Rectal smooth muscle tissue (tissue), 1 donor: ENCODE results near the gene ANTXR2.

ENCODE experiments used
- H3K27ac ChIP-seq: one replicate; pipeline ENCODE4 v1.7.0; 2013; ENCODE audit warnings: low read depth, low read length, inconsistent platforms
- H3K27me3 ChIP-seq: one replicate; pipeline ENCODE4 v1.7.0; 2013; ENCODE audit warnings: low read length; ENCODE audit not compliant: control insufficient read depth, insufficient read depth
- H3K36me3 ChIP-seq: one replicate; pipeline ENCODE4 v1.7.0; 2013; ENCODE audit warnings: low read length; ENCODE audit not compliant: control insufficient read depth, insufficient read depth
- H3K4me1 ChIP-seq: one replicate; pipeline ENCODE4 v1.7.0; 2013; ENCODE audit warnings: low read length; ENCODE audit not compliant: control insufficient read depth, insufficient read depth
- H3K4me3 ChIP-seq: one replicate; pipeline ENCODE4 v1.7.0; 2013; ENCODE audit warnings: low read length
- H3K9ac ChIP-seq: one replicate; pipeline ENCODE4 v1.7.0; 2013; ENCODE audit warnings: low read length

The ANTXR2 gene

DNA sequence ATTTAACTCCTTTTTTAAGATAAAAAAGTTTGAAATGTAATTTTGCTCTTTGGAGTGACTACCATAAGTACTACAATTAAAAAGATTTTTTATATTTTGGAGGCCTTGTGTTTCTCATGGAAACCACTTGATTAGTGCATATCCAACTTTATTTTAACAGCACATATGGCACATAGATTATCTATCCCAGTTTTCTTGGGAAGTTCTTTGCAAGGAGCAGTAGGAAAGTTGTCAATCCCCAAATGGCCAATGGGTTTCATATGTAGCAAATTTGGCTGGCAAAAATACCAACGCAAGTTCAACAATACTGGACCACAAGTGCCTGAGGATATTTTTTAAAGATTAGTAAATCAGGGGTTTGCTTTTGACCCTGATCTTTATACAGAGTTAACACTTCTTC is 15.4 kb upstream of the ANTXR2 start:
- Histone ChIP-seq H3K36me3 (no peaks in the 10 kb centered on the region), H3K4me3 (no peak overlapping the region), H3K4me1 (no peaks in the 10 kb centered on the region), H3K9ac (no peak overlapping the region), H3K27ac (no peak overlapping the region), H3K27me3 (no peaks in the 10 kb centered on the region)

DNA sequence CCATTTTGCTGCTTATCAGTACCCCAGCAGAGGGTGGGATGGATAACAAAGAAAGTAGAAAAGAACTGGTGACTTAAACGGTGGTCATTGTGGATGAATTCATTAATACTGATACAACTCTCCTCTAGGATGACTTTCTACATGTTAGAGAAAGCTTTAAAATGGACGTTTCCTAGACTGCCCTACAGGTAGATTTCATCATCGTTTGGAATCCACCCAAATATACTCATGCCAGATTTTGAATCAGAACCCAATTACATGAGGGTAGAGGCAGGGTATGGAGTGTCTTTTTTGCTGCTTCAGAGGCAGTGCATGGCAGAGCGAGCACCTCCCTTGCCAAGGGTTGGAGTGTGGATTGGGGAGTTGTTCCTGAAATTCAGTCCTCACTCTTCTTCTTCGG is 13.3 kb upstream of the ANTXR2 start:
- H3K27ac ChIP-seq: no peak overlapping the region

DNA sequence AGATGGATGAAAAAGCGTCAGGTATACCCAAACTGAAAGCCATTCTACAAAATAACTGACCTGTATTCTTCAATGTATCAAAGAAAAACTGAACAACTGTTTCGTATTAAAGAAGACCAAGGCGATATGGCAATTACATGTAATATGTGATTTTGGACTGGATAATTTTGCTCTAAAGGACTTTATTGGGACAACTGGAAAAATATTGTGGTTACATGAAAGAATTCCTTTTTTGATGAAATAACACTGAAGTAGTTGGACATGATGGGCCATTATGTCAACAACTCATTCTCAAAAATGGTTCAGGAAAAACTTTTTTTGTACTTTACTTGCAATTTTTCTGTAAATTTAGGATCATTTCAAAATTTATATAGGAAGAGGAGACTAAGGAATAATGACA is 12.1 kb upstream of the ANTXR2 start:
- no peaks in the 10 kb centered on the region for H3K27me3 ChIP-seq
- no peak overlapping the region for H3K9ac ChIP-seq
- no peaks in the 10 kb centered on the region for H3K4me1 ChIP-seq
- H3K4me3 ChIP-seq: no peak overlapping the region
- H3K27ac ChIP-seq: no peak overlapping the region
- H3K36me3 ChIP-seq: no peaks in the 10 kb centered on the region

More for the DNA sequence above, 13.3 kb upstream of the ANTXR2 start:
- no peak overlapping the region for H3K4me3 ChIP-seq
- H3K36me3 ChIP-seq: no peaks in the 10 kb centered on the region
- H3K27me3 ChIP-seq: no peaks in the 10 kb centered on the region
- H3K9ac ChIP-seq: no peak overlapping the region
- H3K4me1 ChIP-seq: no peaks in the 10 kb centered on the region

DNA sequence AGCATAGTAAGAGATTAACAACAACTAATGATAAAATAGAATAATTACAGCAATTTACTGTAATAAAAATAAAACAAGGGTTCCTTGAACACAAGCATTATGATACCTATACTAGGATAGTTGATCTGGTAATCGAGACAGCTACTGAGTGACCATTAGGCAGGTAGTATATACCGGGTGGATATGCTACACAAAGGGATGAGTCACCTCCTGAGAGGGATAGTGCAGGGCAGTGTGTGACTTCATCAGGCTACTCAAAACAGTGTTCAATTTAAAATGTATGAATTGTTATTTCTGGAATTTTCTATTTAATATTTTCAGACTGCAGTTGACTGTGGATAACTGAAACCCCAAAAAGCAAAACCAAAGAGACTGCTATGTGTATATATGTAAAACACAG is 9.7 kb upstream of the ANTXR2 start:
- Histone ChIP-seq H3K36me3 (no peaks in the 10 kb centered on the region), H3K9ac (no peak overlapping the region), H3K4me3 (no peak overlapping the region), H3K27me3 (no peaks in the 10 kb centered on the region), H3K27ac (no peak overlapping the region), H3K4me1 (no peaks in the 10 kb centered on the region)

DNA sequence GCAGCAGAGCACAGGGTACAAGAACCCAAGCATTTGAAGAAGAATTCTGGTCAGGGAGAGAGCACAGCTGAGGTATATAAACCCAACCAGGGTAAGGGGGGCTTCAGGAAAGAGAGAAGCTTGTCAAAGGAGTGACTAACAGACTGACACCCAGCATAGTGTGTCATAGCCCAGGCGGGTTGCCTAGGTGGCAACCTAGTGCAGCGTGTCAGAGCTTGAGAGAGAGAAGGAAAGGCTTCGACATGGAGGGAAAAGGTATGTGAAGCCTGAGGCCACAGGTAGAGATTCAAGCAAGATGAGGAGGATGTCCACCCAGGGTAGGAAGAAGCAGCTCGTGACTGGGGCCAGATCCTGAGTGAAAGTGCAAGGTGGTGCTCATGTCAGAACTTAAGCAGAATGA is 8.5 kb upstream of the ANTXR2 start:
- Histone ChIP-seq H3K9ac (no peak overlapping the region), H3K27ac (no peak overlapping the region), H3K27me3 (no peaks in the 10 kb centered on the region), H3K36me3 (no peaks in the 10 kb centered on the region), H3K4me1 (peaks cover 2% of the 10 kb centered on the region), H3K4me3 (no peak overlapping the region)

DNA sequence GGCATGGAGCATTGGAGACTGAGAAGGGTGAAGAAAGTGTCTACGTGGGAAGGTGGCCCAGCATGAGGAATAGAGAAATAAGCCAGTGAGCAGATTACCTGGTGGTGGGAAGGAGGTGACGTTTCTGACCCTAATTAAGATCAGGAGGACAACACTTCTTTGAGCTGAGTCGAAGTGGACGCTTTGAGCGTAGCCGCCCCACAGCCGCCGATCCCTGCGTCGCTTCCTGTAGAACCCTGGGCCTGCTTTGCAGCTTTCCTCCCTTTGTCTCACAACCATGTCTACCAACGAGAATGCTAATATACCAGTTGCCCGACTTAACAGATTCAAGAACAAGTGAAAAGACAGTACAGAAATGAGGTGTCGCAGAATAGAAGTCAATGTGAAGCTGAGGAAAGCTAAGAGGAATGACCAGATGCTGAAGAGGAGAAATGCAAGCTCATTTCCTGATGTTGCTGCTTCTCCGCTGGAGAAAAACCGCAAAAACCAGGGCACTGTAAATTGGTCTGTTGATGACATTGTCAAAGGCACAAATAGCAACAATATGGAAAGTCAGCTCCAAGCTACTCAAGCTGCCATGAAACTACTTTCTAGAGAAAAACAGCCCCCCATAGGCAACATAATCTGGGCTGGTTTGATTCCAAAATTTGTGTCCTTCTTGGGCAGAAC is 6.4 kb upstream of the ANTXR2 start:
- Histone ChIP-seq H3K27me3 (no peaks in the 10 kb centered on the region), H3K27ac (no peak overlapping the region), H3K4me3 (no peak overlapping the region), H3K36me3 (no peaks in the 10 kb centered on the region), H3K4me1 (peaks cover 5% of the 10 kb centered on the region), H3K9ac (no peak overlapping the region)

DNA sequence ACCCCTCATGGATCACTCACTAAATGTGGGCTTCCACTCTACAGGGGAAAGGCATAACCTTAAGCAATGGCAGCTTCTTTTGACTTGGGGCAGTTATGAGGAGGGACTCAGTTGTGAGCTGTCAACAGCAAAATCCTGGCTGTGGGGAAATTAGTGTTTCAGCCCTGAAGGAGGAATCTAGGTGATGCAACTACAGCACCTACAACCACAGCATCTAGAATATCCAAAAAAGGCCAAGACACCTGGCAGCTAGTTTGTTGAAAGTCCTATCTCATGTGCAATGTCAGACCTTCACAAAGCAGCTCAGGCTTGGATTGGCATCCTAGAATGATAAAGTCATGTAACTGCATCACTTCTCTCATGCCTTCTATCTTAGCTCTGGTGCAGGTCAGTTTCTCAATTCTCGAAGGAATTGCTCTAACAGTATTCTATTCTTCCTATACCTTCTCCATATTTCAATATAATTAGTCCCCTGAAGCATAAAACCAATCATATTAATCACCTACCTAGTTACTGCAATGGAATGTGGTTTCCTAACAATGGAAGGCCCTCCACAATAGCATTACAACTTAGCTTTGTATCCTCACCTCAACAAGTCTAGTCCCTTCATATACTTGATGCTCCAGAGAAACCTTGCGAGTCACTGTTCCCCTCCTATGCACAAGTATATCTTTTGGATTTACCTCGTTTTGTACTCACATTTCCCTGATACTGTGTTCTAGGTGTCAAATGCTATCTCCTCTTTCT is 5.5 kb upstream of the ANTXR2 start:
- H3K36me3 ChIP-seq: no peaks in the 10 kb centered on the region
- H3K4me3 ChIP-seq: no peak overlapping the region
- peaks cover 13% of the 10 kb centered on the region for H3K4me1 ChIP-seq
- H3K9ac ChIP-seq: no peak overlapping the region
- no peaks in the 10 kb centered on the region for H3K27me3 ChIP-seq
- no peak overlapping the region for H3K27ac ChIP-seq

DNA sequence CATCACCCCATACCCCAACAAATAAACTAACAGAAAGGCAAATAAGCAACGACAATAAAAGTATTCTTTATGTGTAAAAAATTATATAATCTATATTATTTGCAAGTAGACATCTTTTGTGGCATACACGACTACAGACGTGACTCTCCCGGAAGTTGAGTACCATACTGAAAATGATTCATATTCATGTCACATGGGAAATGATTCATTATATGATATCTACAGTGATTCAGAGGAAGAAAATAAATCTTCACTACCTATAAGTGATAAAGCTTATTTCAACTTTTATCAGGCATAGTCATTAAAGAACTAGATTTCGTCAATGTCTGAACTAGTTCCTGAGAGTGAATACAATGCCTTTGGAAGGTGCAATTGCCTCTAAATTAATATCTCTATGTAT is 4.6 kb upstream of the ANTXR2 start:
- Histone ChIP-seq H3K4me3 (no peak overlapping the region), H3K27ac (no peak overlapping the region), H3K36me3 (no peaks in the 10 kb centered on the region), H3K27me3 (no peaks in the 10 kb centered on the region), H3K4me1 (peaks cover 14% of the 10 kb centered on the region), H3K9ac (no peak overlapping the region)

DNA sequence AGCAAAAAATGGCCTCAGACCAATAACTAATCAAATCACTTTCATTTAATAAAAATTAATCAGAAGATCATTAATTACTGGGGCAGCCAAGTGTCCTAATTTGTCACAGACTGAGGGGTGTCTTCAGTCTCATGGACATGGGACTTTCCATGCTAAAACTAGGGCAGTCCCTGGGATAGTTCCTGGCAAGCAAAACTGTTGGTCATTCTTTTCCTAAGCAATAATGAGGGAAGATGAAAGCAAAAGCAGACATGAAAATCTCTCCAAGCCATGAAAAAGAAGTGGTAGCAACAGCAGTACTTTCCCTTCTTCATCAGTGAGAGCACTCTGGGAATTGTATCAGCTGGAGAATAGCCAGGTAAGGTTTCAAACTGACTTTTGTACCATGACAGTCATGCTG is 3.7 kb upstream of the ANTXR2 start:
- H3K36me3 ChIP-seq: no peaks in the 10 kb centered on the region
- no peaks in the 10 kb centered on the region for H3K27me3 ChIP-seq
- peaks cover 14% of the 10 kb centered on the region for H3K4me1 ChIP-seq
- H3K4me3 ChIP-seq: no peak overlapping the region
- no peak overlapping the region for H3K9ac ChIP-seq
- H3K27ac ChIP-seq: no peak overlapping the region

DNA sequence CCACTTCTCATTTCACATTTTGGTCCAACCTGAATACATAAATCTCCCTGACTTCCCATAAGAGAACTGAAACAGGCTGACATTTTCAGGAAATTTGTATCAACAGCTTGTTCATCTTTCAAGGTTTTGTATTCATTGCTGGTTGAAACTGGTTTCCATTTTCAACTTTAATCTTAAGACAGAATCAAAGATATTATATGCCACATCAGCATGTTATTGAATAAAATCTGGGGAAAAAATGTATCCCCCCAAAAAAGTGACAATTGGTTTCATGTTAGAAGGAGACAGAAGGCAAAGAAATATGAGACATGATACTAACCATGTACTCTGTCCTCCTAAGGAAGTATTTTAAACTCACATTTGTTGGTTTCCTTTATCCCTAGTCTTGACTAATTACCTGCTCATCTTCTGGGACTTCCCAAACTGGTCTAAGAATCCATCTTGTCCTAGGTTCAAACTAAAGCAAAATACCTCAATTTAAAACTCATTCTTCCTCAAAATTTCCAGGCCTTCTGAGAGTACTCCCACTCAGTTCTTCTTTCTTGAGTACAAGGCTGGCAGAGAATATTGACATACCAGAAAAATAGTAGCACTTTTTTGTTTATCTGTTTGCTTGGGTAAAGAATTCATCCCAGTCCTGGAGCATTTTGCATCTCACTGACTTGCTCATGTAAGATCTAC is 3.1 kb upstream of the ANTXR2 start:
- no peak overlapping the region for H3K27ac ChIP-seq
- no peaks in the 10 kb centered on the region for H3K27me3 ChIP-seq
- H3K9ac ChIP-seq: no peak overlapping the region
- no peaks in the 10 kb centered on the region for H3K36me3 ChIP-seq
- H3K4me3 ChIP-seq: no peak overlapping the region
- H3K4me1 ChIP-seq: peaks cover 14% of the 10 kb centered on the region

DNA sequence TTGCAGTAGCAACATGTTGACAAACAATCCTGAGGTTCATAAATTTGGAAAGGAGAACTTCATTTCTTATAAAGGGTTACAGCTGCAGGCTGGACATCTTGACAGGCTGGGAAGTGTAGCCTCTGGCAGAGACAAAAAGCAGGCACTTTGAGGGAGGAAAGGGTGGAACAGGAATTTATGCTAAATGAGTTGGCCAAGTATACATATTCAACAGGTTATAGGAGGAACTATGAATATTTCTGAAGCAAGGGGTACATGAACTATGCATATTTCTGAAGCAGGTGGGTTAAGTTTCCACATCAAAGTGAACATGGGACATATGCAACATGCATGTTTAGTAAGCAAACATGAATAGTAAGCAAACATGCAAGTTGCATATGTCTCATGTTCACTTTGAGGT is 1.6 kb upstream of the ANTXR2 start:
- H3K27ac ChIP-seq: no peak overlapping the region
- no peaks in the 10 kb centered on the region for H3K27me3 ChIP-seq
- no peak overlapping the region for H3K9ac ChIP-seq
- H3K36me3 ChIP-seq: no peaks in the 10 kb centered on the region
- H3K4me1 ChIP-seq: peaks cover 16% of the 10 kb centered on the region
- no peak overlapping the region for H3K4me3 ChIP-seq

DNA sequence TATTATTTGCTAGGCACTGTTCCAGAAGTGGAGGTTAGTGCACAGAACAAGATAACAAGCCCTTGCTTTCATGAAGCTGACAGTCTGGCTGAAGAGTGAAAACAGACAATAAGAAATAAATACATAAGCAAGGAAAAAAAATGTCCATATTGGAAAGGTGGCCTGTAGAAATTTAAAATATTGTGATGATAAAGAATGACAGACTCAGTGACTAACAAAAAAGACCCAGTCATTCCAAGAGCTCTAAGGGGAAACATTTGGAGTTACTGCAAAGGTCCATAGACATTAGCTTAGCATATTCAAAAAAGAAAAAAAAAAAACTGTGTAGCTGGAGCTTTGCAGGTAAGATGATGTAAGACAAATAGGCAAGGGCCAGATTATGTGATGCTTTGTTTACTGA is 1.0 kb upstream of the ANTXR2 start:
- H3K4me1 ChIP-seq: peaks cover 18% of the 10 kb centered on the region

More for the DNA sequence above, 1.0 kb upstream of the ANTXR2 start:
- Histone ChIP-seq H3K9ac (no peak overlapping the region), H3K27me3 (no peaks in the 10 kb centered on the region), H3K27ac (peak overlapping the region; percentile 87), H3K36me3 (no peaks in the 10 kb centered on the region), H3K4me3 (no peak overlapping the region)
